Activated CD4-positive, alpha-beta T cell treated with anti-CD3 and anti-CD28 coated beads, Interleukin-2, amount 50 U/mL, for 1 hour (primary cell): ENCODE data around the gene SYNJ2.
"Not testable (repeated sequence)": the region's sequence is repeated elsewhere in the genome, so short reads cannot be mapped to it uniquely, and the experiment has no call there.

ENCODE experiments used
- DNase-seq: peaks from one replicate; pipeline ENCODE4 v3.0.0-alpha.2; 2020

Gene SYNJ2

DNA sequence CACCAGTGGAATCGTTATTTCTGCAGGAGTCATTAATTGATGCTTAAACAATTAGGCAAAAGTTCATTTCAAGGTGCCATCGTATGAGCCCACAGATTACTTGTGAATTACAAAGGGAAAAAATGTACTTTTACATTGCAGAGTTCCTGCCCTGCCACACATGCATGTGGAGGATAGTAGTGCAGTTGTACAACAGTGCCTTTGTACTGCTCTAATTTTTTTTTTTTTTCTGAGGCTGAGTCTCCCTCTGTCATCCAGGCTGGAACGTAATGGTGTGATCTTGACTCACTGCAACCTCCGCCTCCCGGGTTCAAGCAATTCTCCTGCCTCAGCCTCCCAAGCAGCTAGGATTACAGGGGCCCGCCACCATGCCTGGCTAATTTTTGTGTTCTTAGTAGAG, 26.0 kb upstream of the SYNJ2 start:
- no peak for DNase-seq

DNA sequence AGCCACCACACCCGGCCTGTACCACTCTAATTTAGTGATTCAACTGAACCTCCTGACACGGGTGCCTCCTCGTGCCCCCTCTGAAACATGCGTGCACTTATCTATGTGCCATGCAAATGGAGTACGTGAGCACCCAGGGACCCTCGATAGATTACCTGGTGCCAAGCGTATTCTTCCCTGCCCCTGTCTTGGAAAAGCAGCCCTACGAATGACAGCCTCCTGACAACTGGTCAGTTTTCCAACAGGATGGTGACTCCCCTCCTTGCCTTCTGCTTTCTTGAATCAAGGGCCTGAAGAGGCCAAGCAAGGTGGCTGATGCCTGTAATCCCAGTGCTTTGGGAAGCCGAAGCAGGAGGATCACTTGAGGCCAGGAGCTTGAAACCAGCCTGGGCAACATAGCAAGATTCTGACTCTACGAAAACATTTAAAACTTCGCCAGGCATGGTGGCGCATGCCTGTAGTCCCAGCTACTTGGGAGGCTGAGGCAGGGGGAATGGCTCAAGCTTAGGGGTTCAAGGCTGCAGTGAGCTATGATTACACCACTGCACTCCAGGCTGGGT, 25.4 kb upstream of the SYNJ2 start:
- no peak for DNase-seq

DNA sequence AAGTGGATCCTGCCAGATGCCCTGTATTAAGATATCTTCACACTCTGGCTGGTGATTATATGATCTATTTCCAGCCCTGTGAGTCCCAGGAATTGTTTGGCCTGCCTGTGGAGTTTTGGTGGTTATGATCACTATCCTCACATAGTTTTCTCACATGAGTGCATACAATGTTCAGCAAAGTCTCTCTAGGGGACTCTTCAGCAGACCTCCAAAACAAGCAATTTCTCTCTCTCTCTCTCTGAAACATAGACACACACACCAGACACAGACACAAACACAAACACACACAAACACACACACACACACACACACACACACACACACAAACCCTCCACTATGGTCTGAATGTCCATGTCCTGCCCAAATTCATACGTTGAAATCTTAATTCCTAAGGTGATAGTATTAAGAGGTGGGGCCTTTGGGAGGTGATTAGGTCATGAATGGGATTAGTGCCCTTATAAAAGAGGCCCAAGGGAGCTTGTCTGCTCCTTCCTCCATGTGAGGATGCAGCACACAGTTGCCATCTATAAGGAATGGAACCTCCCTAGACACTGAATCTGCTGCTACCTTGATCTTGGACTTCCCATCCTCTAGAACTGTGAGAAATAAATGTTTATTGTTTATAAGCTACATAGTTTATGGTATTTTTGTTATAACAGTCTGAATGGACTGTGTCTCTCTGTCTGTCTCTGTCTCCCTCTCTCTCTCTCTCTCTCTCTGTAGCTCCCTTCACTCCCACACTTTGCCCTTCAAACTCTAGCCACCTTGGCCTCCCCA, 22.0 kb upstream of the SYNJ2 start:
- DNase-seq = no peak

DNA sequence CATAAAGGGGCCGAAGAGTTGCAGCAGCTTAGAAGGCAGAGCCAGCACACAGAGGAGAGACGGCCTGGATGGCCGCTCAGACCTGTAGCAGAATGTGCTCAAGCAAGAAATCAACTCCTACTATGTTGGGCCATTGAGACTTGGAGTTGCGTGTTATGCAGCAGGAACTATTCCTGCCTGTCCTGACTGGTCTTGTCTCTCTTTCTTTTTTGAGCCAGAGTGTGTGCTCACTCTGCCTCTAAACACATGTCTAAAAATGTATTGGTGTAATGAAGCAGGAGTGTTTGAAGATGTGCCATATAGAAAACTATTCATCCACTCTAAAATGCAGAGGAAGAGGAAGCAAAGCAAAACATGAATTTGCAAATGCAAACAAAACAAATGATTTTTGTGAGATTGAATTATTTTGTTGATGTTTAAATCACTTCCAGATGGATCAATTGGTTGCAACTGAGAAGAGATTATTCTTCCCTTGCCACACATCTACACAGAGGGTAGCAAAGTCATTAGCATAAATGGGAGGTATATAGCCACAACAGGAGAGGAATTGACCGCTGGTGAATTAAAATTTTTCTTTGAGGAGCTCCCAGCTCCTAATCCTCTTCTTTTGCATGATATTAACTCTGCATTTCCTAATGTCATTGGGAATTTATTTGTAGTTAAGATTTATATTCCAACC, 20.4 kb upstream of the SYNJ2 start:
- no peak for DNase-seq

DNA sequence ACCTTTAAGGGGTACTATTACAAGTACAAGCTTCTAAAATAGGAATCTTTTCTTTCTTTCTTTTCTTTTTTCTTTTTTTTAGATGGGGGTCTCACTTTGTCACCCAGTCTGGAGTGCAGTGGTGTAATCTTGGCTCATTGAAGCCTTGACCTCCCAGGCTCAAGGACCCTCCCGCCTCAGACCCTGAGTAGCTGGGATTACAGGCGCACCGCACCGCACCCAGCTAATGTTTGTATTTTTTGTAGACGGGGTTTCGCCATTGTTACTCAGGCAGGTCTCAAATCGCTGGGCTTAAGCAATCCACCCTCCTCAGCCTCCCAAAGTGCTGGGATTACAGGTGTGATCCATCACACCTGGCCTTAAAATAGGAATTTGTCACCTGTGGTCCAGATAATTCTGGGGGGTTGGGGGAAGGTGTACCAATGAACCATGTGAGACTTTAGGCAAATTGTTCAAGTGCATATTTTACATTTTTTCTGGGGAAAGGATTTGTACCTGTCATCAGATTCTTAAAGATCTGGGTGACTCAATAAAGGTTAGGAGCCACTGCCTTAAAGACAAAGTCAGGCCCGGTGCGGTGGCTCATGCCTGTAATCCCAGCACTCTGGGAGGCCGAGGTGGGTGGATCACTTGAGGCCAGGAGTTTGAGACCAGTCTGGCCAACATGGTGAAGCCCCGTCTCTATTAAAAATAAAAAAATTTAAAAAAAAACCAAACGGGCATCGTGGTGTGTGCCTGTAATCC, 19.7 kb upstream of the SYNJ2 start:
- no peak for DNase-seq

DNA sequence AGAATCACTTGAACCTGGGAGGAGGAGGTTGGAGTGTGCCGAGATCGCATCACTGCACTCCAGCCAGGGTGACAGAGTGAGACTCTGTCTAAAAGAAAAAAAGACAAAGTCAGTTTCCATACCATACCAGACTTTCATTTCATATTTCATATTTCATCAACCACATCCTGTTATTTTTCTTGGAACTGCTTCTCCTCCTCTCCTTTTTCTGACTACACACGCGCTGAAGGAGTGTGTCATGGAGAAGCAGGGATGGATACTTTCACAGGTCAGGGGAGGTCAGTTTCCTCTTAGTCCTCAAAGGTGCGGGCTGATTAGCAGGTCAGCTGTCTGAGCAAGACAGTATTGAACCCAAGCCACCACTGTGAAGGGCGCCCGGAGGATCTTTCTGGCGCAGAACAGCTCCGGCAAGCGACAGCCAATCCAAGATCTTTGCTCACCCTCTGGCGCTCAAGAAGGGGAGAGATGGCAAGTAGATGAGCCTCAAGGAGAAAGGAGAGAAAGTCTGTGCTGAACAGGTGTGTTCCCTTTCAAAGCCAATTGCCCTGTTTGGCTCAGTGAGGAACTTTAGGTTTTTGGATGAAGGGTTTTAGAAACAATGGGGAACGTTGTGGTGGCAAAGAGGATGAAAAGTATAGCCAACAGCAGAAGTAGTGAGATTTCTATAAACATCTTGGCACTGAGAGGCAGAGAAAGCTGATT, 18.9 kb upstream of the SYNJ2 start:
- DNase-seq = no peak

DNA sequence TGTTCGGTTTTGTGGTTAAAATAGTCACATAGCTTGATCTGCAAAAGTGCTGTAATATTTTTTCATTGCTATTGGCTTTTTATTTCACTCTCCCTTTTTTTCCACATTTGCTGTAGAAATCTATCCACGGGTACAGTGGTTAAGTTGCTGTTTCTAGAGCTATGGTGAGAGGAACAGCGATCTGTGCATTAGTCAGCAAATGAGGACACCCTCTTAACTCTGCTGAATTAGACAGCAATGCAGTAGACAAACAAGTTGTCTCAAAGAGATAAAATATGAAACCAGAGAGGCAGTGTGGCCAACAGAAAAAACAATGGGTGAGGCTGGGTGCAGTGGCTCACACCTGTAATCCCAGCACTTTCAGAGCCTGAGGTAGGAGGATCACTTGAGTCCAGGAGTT, 17.6 kb upstream of the SYNJ2 start:
- DNase-seq = no peak

DNA sequence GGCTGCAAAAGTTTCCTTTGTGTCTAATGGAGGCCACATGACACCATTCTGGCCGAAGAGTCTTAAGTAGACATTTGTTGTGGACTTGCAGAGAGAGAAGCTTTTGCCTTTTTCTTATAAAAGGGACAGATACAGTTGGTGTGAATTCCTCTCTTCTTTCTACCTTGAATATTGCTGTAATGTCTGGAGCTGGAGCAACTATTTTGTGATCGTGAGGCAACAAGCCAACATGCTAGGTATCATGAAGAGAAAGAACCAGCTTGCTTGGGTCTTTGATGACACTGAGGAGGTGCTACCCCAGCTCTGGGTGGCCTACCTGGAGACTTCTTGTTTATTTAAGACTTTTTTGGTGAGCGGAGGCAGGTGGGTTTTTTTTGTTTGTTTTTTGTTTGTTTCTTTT, 16.3 kb upstream of the SYNJ2 start:
- DNase-seq = no peak

DNA sequence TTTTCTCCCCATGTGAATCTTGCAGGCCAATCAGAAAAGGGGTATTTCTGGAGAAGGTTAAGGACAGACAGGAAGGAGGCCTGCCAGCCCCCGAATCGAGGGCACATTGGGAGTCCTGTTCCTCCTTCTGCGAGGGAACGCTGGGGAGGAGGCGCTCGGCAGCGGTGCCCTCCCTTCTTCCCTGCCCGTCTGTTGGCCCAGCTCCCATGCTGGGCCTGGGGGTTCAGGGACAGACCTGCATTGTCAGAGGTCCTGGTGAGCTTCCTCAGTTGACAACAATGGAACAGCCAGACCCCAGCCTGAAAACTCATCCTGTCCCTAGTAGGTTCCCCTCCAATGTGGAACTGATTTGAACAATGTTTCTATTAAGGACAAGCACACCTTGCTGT, 15.1 kb upstream of the SYNJ2 start:
- no peak for DNase-seq

DNA sequence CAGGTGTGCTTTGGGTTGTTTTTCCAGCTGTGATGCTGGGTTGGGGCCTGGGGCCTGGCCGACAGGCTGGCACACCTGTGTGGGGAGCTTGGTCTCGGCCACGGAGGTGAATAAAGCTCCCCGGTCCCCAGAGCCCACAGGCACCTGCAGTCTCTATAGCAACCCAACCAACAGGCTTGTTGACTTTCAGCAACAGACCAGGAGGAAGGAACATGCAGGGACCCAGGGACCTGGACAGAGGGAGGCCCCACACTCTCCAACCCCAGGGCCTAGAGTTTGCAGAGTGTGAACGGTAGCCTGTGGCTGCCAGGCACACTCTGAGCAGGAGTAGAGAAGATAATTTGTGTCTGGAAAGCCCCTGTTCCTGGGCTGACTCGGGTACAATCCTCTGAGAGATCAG, 14.6 kb upstream of the SYNJ2 start:
- DNase-seq = no peak

DNA sequence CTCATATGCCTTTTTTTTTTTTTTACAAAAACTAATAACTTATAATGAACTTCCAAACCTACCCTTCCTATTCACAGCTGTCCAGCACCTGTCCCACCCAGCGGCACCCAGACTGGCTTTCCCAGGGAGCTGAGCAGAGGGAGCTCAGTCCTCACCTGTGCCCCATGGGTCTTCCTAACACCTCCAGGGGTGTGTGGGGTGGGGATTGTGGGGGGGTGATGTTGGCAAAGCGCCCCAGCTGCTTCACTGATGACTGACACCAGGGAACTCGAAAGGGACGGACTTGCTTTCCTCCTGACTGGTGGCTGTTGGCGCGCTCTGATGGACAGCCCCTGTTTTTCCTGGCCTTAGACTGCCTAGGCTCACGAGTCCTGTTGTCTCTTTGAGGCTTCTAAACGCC, 14.2 kb upstream of the SYNJ2 start:
- DNase-seq = no peak

DNA sequence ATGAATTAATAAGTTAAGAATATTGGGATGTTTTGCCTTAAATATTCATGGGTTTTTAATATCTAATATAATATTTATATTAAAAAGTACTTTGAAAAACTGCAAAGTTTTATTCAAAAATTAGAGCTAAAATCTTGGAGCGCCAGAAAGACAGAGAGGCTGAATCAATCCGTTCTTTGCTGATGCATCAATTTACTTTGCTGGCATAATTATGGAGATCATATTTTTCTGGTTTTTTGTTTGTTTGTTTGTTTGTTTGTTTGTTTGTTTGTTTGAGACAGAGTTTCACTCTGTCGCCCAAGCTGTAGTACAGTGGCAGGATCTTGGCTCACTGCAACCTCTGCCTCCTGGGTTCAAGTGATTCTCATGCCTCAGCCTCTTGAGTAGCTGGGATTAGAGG, 9.5 kb upstream of the SYNJ2 start:
- not testable (repeated sequence) for DNase-seq

DNA sequence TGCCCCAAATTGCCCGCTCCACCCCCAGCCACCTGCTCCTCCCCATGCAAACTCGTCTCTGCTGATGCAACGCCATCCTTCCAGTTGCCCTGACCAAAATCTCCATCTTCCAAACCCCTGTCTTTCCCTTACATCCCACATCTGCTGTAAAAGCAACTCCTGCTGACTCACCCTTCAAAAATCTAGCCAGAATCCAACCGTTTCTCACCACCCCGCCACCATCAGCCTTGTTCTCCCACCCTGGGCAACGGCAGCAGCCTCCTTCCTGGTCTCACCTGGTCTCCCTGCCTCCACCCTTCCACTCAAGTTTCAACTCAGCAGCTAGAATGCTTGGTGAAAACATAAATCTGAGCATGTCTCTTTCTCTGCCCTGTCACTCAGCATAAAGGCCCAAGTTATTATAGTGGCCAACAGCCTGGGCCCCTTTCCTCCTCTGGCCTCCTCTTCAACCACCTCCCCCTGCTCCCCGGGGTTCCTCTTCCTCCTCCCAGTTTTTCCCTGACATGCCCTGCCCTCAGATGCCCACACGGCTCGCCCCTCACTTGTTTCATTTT, 7.2 kb upstream of the SYNJ2 start:
- DNase-seq = no peak

DNA sequence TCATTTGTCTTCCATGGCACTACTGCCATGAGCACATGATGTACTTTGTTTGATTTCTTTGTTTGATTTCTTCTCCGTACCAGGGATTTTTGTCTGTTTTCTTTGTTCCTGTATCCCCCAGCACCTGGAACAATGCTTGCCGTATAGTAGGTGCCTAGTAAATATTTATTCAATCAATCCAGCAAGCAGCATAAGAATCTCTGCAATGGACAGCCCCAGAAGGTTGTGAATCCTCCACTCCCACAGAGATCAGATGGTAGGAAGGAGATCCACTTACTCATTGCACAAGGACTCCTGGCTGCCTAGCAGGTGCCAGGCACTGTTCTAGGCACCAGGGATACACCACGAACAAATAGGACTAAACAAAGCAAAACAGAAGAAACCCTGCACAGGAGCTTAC, 6.7 kb upstream of the SYNJ2 start:
- DNase-seq = no peak

DNA sequence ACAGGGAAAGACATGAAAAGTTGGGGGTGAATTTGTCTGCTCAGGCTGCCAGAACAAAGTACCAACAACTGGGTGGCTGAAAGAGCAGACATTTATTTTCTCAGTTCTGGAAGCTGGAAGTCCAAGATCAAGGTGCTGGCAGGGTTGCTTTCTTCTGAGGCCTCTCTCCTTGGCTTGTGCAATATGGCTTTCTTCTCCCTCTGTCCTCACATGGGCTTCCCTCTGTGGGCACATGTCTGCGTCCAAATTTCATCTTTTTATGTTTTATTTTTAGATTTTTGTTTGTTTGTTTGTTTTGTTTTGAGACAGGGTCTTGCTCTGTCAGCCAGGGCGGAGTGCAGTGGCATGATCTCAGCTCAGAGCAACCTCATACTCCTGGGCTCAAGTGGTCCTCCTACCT, 6.2 kb upstream of the SYNJ2 start:
- DNase-seq = no peak

DNA sequence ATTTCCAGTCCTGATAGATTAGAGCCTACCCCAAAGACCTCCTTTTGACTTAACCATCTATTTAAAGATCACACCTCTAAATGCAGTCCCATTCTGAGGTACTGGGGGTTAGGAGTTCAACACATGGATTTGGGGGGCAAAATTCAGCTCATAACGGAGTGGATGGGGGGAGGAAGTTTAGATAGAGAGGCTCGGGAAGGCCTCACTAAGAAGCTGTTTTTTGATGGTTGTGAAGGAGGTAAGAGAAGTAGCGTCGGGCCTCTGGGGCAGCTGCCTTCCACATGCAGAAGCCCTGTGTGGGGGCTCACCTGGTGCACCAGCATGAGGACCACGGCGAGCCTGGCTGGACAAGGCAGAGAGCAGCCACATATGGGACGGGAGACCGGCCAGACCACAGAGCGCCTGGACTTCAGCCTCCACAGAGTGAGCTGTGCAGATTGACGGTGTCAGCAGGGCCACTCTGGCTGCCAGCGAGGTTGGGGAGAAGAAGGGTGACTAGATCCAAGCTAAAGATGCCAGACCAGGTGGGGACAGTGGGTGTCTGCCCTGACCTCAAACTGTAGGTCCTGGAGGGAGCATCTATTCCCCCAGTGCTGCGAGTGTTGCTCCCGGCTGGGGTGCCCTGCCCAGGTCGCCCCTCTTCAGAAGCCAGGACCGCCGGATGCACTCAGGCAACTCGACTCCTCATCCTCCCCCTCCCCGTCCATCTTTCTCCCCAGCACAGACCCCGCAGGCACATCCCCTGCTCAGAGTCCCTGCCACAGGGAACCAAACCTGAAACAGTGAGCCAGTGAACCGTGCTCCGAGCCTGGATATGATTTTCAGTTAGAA, 5.1 kb upstream of the SYNJ2 start:
- DNase-seq = no peak

DNA sequence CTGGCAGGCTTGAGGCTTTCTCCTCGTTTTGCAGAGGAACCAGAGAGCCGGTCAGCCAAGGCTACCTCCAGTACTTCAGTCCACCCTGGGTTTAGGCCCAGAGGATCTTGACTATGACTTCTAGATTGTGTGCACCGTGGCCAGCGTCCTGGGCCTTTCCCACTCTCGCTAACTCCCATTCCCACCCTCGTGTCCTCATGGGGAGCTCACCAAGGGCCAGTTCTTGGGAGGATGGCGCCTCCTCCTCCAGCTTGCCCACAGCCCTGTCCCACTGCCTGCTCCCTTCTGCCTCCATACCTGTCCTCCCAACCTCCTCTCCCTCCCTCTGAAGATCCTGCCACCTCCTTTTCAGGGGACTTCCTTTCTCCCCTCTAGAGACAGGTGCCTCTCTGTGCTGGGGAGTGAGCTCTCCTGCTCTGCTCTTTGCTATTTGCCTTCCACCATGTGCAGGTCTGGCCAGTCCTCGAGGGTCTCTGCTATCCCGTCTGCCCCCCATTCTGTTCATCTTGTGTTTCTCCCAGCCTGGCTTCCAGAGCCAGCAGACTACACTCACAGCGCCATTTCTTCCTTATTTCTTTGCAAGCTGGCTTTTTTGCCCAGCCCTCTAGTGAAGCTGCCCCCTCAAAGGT, 4.4 kb upstream of the SYNJ2 start:
- no peak for DNase-seq

DNA sequence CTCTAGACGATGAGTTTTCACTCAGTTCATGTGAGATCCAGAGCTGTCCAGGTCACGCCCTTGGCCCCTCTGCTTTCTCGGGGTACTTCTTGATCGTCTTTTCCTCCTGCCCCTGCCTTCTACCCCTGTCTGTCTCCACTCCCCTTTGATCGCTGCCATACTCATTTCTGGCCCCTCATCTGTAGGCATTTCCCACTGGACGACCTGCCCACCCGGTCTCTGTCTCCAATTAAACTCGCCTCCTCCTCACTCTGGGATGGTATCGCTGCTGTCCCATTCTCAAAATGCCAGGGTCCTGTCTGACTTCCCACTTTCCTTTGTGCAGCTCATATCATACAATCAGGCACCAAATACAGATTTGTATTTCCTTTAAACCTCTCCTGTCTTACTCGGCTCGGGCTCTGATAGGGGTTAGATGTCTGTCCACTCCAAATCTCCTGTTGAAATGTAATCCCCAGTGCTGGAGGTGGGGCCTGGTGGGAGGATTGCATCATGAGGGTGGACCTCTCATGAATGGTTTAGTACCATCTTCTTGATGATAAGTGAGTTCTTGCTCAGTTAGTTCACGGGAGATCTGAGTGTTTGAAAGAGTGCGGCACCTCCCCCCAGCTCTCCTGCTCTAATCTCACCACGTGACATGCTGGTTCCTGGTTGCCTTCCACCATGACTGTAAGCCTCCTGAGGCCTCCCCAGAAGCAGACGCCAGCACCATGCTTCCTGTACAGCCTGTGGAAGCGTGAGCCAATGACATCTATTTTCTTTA, 3.5 kb upstream of the SYNJ2 start:
- DNase-seq = no peak

DNA sequence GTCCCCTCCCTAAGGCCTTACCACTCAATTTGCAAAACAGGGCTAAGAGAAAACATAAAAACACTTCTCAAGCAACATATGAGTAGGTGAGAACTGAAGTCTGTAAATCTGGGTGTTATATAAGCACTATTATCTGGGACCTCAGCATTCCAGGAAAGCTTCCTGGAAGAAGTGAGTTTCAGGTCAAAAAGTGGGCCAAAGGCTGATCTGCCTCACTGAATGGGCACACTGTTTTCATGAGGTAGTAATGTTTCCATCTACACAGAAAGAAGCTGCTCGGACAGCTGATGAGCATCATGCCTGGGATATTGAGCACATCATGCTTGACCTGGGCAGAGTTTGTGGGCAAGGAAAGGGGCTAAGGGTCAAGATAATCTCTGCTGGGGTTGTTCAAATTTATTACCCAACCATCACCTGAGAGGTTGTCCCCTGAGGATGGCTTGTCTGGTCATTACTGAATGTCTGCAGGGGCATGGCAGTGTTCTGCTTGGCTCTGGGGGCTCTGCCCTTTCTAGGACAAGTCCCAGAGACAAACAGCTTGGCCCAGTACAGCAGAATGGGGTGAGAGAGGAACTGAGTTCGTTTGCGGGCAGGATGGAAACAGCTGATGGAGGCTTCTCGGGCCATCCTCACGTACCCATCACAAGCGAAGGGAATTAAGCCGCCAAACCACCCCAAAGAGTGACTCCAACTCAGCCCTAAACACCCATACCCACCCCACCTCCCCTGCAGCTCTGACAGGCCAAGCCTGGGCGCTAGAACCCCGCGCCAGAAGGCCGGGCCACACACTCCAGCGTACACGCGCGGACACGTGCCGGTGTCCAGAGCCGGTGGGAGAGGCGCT, 1.2 kb upstream of the SYNJ2 start:
- DNase-seq = no peak

DNA sequence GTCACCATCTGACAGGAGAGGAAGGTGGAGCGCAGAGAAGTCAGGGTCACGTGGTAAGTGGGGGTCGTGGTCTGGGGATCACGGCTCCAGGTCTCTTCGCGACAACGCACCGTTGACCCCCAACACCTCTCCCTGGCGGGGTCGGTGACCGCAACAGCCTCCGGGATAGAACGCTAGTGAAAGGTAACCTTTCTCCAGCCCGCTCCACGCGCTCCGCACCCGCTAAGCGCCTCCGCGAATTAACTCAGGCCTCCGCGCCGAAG, 600 bp upstream of the SYNJ2 start:
- DNase-seq = no peak
